GM12878 (cell line): ENCODE data around the gene COQ9. TPM values are rescaled to one million over a fixed set of nuclear protein-coding genes. Genes with fewer than 3 reads are reported as not detected.

Source experiments
- ATAC-seq: fragments of 200-7000 bp; cut with Tn5 transposase; 3 replicates; pipeline ENCODE4 v1.9.1; 2020; ENCODE audit warnings: mild to moderate bottlenecking, moderate library complexity
- BruUV-seq: library from RNA; stranded (reverse); fragments of 400-500 nt; replicated peaks from 2 replicates; lab custom pipeline; 2021; lab: Mats Ljungman, UMichigan
- CTCF ChIA-PET: fragments of 300-600 bp; sonication (Branson Sonifier 250); formaldehyde crosslinking; extraction: SDS; loops from one replicate; lab custom pipeline; 2021; ENCODE audit warnings: inconsistent platforms; lab: Yijun Ruan, JAX
- POLR2A ChIA-PET: fragments of 350-600 bp; formaldehyde crosslinking; extraction: SDS; loops from one replicate; lab custom pipeline; 2021; ENCODE audit warnings: inconsistent platforms; lab: Charles Lee
- RAD21 ChIA-PET: fragments of 300-600 bp; sonication (Branson Sonifier 250); formaldehyde crosslinking; loops from one replicate; lab custom pipeline; 2023; ENCODE audit warnings: antibody characterized with exemption; ENCODE audit not compliant: unreplicated experiment; lab: Charles Lee
- SMC1A ChIA-PET: fragments of 300-600 bp; sonication (Branson Sonifier 250); formaldehyde crosslinking; loops from one replicate; lab custom pipeline; 2023; ENCODE audit not compliant: unreplicated experiment, uncharacterized antibody; lab: Charles Lee
- DNase-seq: peaks from one replicate; pipeline ENCODE4 v3.0.0-alpha.2; 2011; ENCODE audit warnings: low read depth, low spot score
- FAIRE-seq: peaks from 3 replicates; lab custom pipeline; 2011; peaks lifted over from hg19 to GRCh38; lab: Jason Lieb, UNC
- H2AFZ ChIP-seq: 2 replicates; pipeline ENCODE4 v1.6.0; 2011; ENCODE audit warnings: low read depth, low read length, control low read depth; ENCODE audit not compliant: control insufficient read depth
- H3K27ac ChIP-seq: 2 replicates; pipeline ENCODE4 v1.5.1; 2011; ENCODE audit warnings: control low read depth; ENCODE audit not compliant: control insufficient read depth, insufficient read depth
- H3K27me3 ChIP-seq, 2 experiments: replicated peaks in 1 of 2; 2 replicates each; pipeline versions ENCODE4 v1.6.0 to v1.6.1; 2011; ENCODE audit warnings: low read length in 1 of 2; ENCODE audit not compliant: control insufficient read depth in 2 of 2, insufficient read depth in 2 of 2
- H3K36me3 ChIP-seq, 2 experiments: 2 replicates each; pipeline ENCODE4 v1.5.1; 2011; ENCODE audit warnings: low read length in 1 of 2; ENCODE audit not compliant: control insufficient read depth in 2 of 2, insufficient read depth in 2 of 2
- H3K4me1 ChIP-seq: 2 replicates; pipeline ENCODE4 v1.6.1; 2011; ENCODE audit warnings: mild to moderate bottlenecking, low read length, moderate library complexity, mixed read lengths; ENCODE audit not compliant: control insufficient read depth, insufficient read depth
- H3K4me2 ChIP-seq: 2 replicates; pipeline ENCODE4 v1.6.0; 2011; ENCODE audit warnings: control low read depth; ENCODE audit not compliant: control insufficient read depth, insufficient read depth
- H3K4me3 ChIP-seq: fragments of 200-600 bp; sonication (generic); 2 replicates; pipeline ENCODE4 v1.5.1; 2016
- H3K79me2 ChIP-seq: 2 replicates; pipeline ENCODE4 v1.6.0; 2011; ENCODE audit warnings: low read length; ENCODE audit not compliant: control insufficient read depth, insufficient read depth
- H3K9ac ChIP-seq: 2 replicates; pipeline ENCODE4 v1.8.0; 2011; ENCODE audit warnings: low read length, control low read depth, mixed read lengths; ENCODE audit not compliant: control insufficient read depth, insufficient read depth
- H3K9me3 ChIP-seq: replicated peaks from 3 replicates; pipeline ENCODE4 v1.5.1; 2011; ENCODE audit warnings: mild to moderate bottlenecking, low read length; ENCODE audit not compliant: control insufficient read depth, insufficient read depth
- H4K20me1 ChIP-seq: 2 replicates; pipeline ENCODE4 v1.6.0; 2011; ENCODE audit not compliant: control insufficient read depth, insufficient read depth
- HDAC2 ChIP-seq: fragments of 200-600 bp; sonication (generic); IDR thresholded peaks from 2 replicates; pipeline ENCODE4 v1.6.1; 2017
- IRF4 ChIP-seq: IDR thresholded peaks from 2 replicates; pipeline ENCODE4 v1.6.1; 2011; ENCODE audit warnings: low read depth, low read length
- JUNB ChIP-seq: IDR thresholded peaks from 2 replicates; pipeline ENCODE4 v1.6.1; 2016; ENCODE audit warnings: antibody characterized with exemption, mild to moderate bottlenecking
- POLR2A ChIP-seq: IDR thresholded peaks from 2 replicates; pipeline ENCODE4 v1.6.1; 2011; ENCODE audit warnings: low read depth, mild to moderate bottlenecking, low read length
- RCOR1 ChIP-seq: conservative IDR thresholded peaks from 2 replicates; pipeline ENCODE4 v1.6.1; 2012; ENCODE audit warnings: low read depth, low read length, improper control_type of control experiment
- ZNF592 ChIP-seq: fragments of 450-650 bp; IDR thresholded peaks from 2 replicates; pipeline ENCODE4 v1.6.1; 2017; ENCODE audit warnings: mild to moderate bottlenecking, moderate library complexity
- WGBS: methylation state at CpG from one replicate; pipeline ENCODE4 v1.1.6; 2016; ENCODE audit warnings: low lambda C conversion rate; ENCODE audit not compliant: insufficient replicate concordance, insufficient coverage; ENCODE audit errors: missing lambda C conversion rate; 5-methylcytosine and 5-hydroxymethylcytosine counted together
- in situ Hi-C: fragments of 300-500 bp; cut with MboI; formaldehyde crosslinking; loops from 9 replicates; pipeline ENCODE4 v1.14.3; 2018; ENCODE audit warnings: mixed read lengths
- intact Hi-C: fragments of 100-400 bp; cut with micrococcal nuclease; formaldehyde crosslinking; loops from one replicate; pipeline ENCODE4 v1.14.2; 2022; ENCODE audit not compliant: unreplicated experiment
- polyA plus RNA-seq, 11 experiments: library from polyadenylated mRNA; depleted of rRNA in 4 of 11; unstranded in 6 of 11; stranded (reverse) in 5 of 11; fragments of >200 nt; fragmentation: Nextera tagmentation in 4 of 11; fragmentation: Illumina TruSeq in 1 of 11; extraction: Ambion mirVana in 4 of 11; extraction: Trizol in 1 of 11; gene quantifications; 1 replicate in 1 of 11; 2 replicates in 10 of 11; pipeline versions ENCODE4 v1.2.1 to v1.2.3, GENCODE V29; 2011 to 2016; ENCODE audit warnings: inconsistent platforms in 2 of 11, missing spikeins in 2 of 11, low read depth in 1 of 11
- total RNA-seq, 4 experiments: library from RNA; depleted of rRNA in 3 of 4; stranded (reverse); fragments of >200 nt in 3 of 4; fragmentation: Illumina TruSeq in 1 of 4; extraction: Trizol in 1 of 4; gene quantifications; 2 replicates each; pipeline versions ENCODE4 v1.2.1 to v1.2.3, GENCODE V29; 2013 to 2021

COQ9 gene
- total and polyA plus RNA-seq, 10 of the 15 experiments (the other 5 are each of a cell fraction or from before 2014, with no cell fraction given) = 24.1 to 79.7 (median 50.1) TPM

- TF ChIP-seq RCOR1 (no peak), ZNF592 (no peak), IRF4 (no peak), HDAC2 (no peak), POLR2A (no peak), JUNB (no peak)
- intact Hi-C loops (no loop called here), in situ Hi-C loops (no loop called here)
- no peak for DNase-seq
- no peaks in the 10 kb centered on the region for H4K20me1 ChIP-seq
- H3K27ac ChIP-seq = no peak overlapping the region
- ChIA-PET CTCF (interaction anchor here (4.1 kb wide), 1 partner anchor 35 kb away, joined by 25 read pairs; no protein-coding TSS in a partner anchor), RAD21 (no interaction called here), SMC1A (no interaction called here), POLR2A (no interaction called here)
- H2AFZ ChIP-seq = no peak overlapping the region
- no peak for FAIRE-seq
- H3K36me3 ChIP-seq = no peaks in the 10 kb centered on the region
- 56% methylated on average over 8 of the region's 8 CpGs for WGBS
- no peaks in the 10 kb centered on the region for H3K79me2 ChIP-seq
- peaks cover 0 to 2% of the 10 kb centered on the region in 2 experiments; a peak in 1 of 4 replicates for H3K27me3 ChIP-seq
- H3K4me2 ChIP-seq = no peak overlapping the region
- no peak overlapping the region for H3K4me3 ChIP-seq
- no peak for ATAC-seq
- no peaks in the 10 kb centered on the region; the same call in 2 of the 3 replicates for H3K9me3 ChIP-seq
- no TSS peak for BruUV-seq
- peaks cover 15% of the 10 kb centered on the region for H3K4me1 ChIP-seq
- no peak overlapping the region for H3K9ac ChIP-seq
Observed at GRCh38 chr16:57484515-57485005, 37.3 kb downstream of the COQ9 start.
